BLaER1 treated with 17β-estradiol and CSF1 and Interleukin-3, amounts not matched to agents 10 nM and 100 nM (cell line): ENCODE results near the gene OR2A7.
"Not testable (repeated sequence)": the region's sequence is repeated elsewhere in the genome, so short reads cannot be mapped to it uniquely, and the experiment has no call there.

Source experiments
- H3K27ac ChIP-seq, 11 experiments: shearing (Covaris generic); formaldehyde crosslinking; 2 replicates each; pipeline ENCODE4 v1.8.1; 2022
- H3K27me3 ChIP-seq, 11 experiments: shearing (Covaris generic); formaldehyde crosslinking; 2 replicates each; pipeline ENCODE4 v1.8.1; 2022
- H3K36me3 ChIP-seq, 11 experiments: shearing (Covaris generic); formaldehyde crosslinking; 2 replicates each; pipeline ENCODE4 v1.8.1; 2022
- H3K4me1 ChIP-seq, 10 experiments: shearing (Covaris generic); formaldehyde crosslinking; 2 replicates each; pipeline ENCODE4 v1.8.1; 2022
- H3K4me2 ChIP-seq, 11 experiments: shearing (Covaris generic); formaldehyde crosslinking; 2 replicates each; pipeline ENCODE4 v1.8.1; 2022
- H3K4me3 ChIP-seq, 10 experiments: shearing (Covaris generic); formaldehyde crosslinking; 2 replicates each; pipeline ENCODE4 v1.8.1; 2022
- H3K9ac ChIP-seq, 11 experiments: shearing (Covaris generic); formaldehyde crosslinking; 2 replicates each; pipeline ENCODE4 v1.8.1; 2022
- H3K9me3 ChIP-seq, 11 experiments: shearing (Covaris generic); formaldehyde crosslinking; replicated peaks in 1 of 11; 2 replicates each; pipeline ENCODE4 v1.8.1; 2022
- H4K20me1 ChIP-seq, 11 experiments: shearing (Covaris generic); formaldehyde crosslinking; 2 replicates each; pipeline ENCODE4 v1.8.1; 2022
- Cebpa-rat ChIP-seq, 11 experiments: shearing (Covaris generic); IDR thresholded peaks; 2 replicates each; pipeline ENCODE4 v1.8.1; 2022

OR2A7 gene

DNA sequence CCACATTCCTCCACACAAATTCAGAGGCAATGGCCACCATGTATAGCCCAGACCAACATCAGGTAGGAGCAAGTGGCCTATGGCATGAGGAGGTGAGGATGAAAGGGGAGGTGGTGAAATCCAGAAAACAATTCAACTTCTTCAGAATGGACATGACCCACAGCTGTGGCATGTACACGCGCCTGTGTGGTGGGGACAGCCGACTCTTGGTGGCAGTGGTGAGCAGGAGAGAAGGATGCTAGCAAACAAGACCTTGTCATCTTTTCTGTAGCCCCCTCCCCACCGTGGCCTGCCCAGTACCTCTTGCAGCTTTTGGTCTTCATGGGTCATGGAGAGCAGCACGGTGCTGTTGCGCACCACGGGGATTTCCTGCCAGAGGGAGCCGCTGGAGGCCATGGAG is 17.4 kb upstream of the OR2A7 start:
- not testable (repeated sequence) for H3K27ac ChIP-seq, H4K20me1 ChIP-seq, H3K9ac ChIP-seq, H3K9me3 ChIP-seq, H3K4me3 ChIP-seq, H3K4me2 ChIP-seq, H3K27me3 ChIP-seq, H3K36me3 ChIP-seq, H3K4me1 ChIP-seq

GRCh38 chr7:144280010-144280409 is 15.4 kb upstream of the OR2A7 start:
- H3K36me3 ChIP-seq, H3K4me1 ChIP-seq, H3K9ac ChIP-seq, H3K4me2 ChIP-seq, H3K9me3 ChIP-seq, H3K27me3 ChIP-seq, H3K4me3 ChIP-seq, H3K27ac ChIP-seq, H4K20me1 ChIP-seq: not testable (repeated sequence)

DNA sequence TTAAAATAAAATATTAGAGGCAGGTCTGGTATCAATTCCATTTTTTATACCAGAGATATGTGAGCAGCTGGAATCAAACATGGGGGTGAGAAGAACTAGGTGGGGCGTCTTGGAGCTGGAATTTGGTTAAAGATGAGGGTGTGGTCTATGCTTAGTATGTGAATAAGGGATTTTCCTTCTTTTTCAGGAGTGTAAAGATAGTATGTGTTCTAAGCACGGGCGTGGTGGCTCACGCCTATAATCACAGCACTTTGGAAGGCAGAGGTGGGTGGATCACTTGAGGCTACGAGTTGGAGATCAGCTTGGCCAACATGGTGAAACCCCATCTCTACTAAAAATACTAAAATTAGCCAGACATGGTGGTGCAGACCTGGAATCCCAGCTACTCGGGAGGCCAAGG is 10.7 kb upstream of the OR2A7 start:
- not testable (repeated sequence) for H3K27ac ChIP-seq, H3K27me3 ChIP-seq, H3K36me3 ChIP-seq, H3K9me3 ChIP-seq, H4K20me1 ChIP-seq, H3K4me2 ChIP-seq, H3K4me3 ChIP-seq, H3K9ac ChIP-seq, H3K4me1 ChIP-seq

- H3K4me1 ChIP-seq, H3K36me3 ChIP-seq, H3K9me3 ChIP-seq, H3K9ac ChIP-seq, H3K4me2 ChIP-seq, H3K27me3 ChIP-seq, H4K20me1 ChIP-seq, H3K4me3 ChIP-seq, H3K27ac ChIP-seq: not testable (repeated sequence)
Measured at GRCh38 chr7:144269188-144269587, 4.6 kb upstream of the OR2A7 start, which contains the start of gene CTAGE8. CTAGE8 (minus strand) TSS chr7:144269288; CDS start chr7:144269250, 38 bp downstream.

DNA sequence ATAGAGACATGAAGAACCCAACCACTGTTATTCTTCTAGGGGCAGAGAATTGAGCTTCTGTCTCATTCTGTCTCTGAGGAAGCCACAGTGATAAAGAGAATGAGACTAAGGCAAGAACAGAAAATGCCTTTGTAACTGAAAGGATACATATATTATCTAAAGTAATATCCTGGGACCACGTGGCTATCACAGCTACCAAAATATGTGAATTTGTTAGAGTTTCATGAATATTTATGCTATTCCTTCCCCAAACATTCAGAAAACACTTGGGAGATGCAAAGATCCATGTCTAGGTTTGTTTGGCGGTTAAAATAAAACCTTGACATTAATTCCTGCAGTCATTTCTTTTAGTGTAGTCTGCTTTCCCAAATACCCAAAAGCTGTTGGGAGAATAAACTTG is 2.5 kb downstream of the OR2A7 start:
- not testable (repeated sequence) for H3K4me2 ChIP-seq, H3K9ac ChIP-seq, H3K9me3 ChIP-seq, H3K27ac ChIP-seq, H3K27me3 ChIP-seq, H3K36me3 ChIP-seq, H4K20me1 ChIP-seq, H3K4me1 ChIP-seq, H3K4me3 ChIP-seq

- H3K4me2 ChIP-seq, H3K9ac ChIP-seq, H3K27me3 ChIP-seq: not testable (repeated sequence)
Measured at GRCh38 chr7:144259067-144259466, 5.5 kb downstream of the OR2A7 start.

GRCh38 chr7:144256112-144256511 is 8.5 kb downstream of the OR2A7 start:
- TF ChIP-seq Cebpa-rat (IDR thresholded peaks at IDR 0.05), result no peak
- no peaks in the 10 kb centered on the region for H3K36me3 ChIP-seq
- H3K4me1 ChIP-seq, result peaks cover 0 to 4% (median 0%) of the 10 kb centered on the region in 10 experiments; a peak in 1 of 20 replicates
- no peak overlapping the region for H3K4me3 ChIP-seq
- H3K9ac ChIP-seq, result no peak overlapping the region
- H4K20me1 ChIP-seq, result no peaks in the 10 kb centered on the region
- no peaks in the 10 kb centered on the region for H3K27me3 ChIP-seq
- H3K9me3 ChIP-seq, result no peaks in the 10 kb centered on the region
- no peak overlapping the region for H3K27ac ChIP-seq
- H3K4me2 ChIP-seq, result no peak overlapping the region; a peak in 1 of 22 replicates

More at GRCh38 chr7:144259067-144259466, 5.5 kb downstream of the OR2A7 start:
- H3K27ac ChIP-seq, H3K9me3 ChIP-seq, H3K4me3 ChIP-seq, H3K36me3 ChIP-seq, H3K4me1 ChIP-seq, H4K20me1 ChIP-seq: not testable (repeated sequence)

DNA sequence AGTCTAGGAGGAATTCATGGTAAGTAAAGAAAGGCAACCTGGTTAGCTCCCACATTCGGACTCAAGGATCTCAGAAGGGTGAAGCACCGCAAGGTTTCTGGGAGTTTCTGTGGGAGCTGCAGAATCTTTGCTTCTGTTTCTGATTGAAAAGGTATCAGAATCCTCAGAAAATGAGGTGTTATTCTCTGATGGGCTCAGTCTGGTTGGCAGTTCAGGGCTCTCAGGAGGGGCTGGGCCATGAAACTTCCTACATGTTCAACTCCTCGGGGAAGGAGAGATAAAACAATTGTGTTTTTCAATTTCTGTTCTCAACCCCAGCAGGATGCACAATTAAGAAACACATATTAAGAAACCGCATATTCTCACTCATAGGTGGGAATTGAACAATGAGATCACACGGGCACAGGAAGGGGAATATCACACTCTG is 9.1 kb downstream of the OR2A7 start:
- Histone ChIP-seq H3K27me3 (no peaks in the 10 kb centered on the region), H3K9ac (no peak overlapping the region), H3K36me3 (no peaks in the 10 kb centered on the region), H3K4me3 (no peak overlapping the region), H3K4me1 (peaks cover 0 to 4% (median 0%) of the 10 kb centered on the region in 10 experiments; a peak in 1 of 20 replicates), H3K27ac (no peak overlapping the region), H3K9me3 (no peaks in the 10 kb centered on the region), H4K20me1 (no peaks in the 10 kb centered on the region), H3K4me2 (no peak overlapping the region)
- TF ChIP-seq Cebpa-rat (IDR thresholded peaks at IDR 0.05), result no peak

DNA sequence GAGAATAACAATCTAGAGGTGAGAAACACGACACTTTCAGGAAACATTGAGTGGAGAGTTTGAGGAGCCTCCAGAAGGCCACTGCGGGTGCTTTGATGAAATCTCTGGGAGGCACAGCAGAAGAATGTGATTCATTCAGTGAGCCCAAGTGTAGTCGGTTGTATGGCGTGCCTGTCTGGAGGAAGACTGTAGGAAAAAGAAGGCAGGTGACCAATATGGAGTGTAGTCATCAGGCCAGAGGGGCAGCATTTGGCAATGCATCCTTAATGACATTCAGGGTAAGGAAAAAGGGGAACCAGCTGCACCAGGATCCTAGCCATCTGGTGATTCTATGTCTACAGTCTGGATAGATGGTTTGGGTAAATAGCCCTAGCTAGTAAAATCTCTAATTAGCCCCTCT is 12.3 kb downstream of the OR2A7 start:
- not testable (repeated sequence) for H3K36me3 ChIP-seq, H3K4me3 ChIP-seq, H3K4me1 ChIP-seq, H3K9me3 ChIP-seq, H3K4me2 ChIP-seq, H3K27ac ChIP-seq, H4K20me1 ChIP-seq, H3K9ac ChIP-seq, H3K27me3 ChIP-seq

DNA sequence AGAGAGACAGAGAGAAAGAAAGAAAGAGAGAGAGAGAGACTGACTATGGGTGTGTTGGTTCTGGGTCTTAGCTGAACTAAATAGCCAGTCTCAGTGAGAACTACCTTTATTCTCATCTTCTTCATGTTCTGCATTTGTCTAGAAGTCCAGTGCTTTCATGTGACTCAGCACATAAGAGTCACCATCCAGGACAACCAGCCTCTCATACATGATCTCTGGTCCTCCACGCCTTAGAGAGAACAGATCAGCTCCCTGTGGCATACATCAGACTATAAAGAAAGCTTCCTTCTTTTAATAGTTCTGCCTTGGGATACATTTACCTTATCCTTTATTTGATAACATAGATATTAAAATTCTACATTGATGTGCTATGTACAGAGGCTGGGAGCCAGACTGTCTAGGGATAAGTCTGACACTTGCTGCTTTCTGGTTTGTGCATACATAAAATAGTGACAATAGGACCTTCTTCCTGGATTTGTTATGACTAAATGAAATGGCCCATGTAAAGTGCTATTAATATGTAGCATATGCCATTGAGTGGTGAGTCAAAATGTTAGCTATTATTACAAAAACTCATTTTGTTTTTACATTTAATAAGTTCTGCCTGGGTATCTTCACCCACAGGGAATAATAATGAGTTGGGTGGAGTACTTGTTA is 16.8 kb downstream of the OR2A7 start:
- not testable (repeated sequence) for H4K20me1 ChIP-seq, H3K4me3 ChIP-seq, H3K4me2 ChIP-seq, H3K27ac ChIP-seq, H3K9me3 ChIP-seq, H3K9ac ChIP-seq, H3K36me3 ChIP-seq, H3K27me3 ChIP-seq, H3K4me1 ChIP-seq

DNA sequence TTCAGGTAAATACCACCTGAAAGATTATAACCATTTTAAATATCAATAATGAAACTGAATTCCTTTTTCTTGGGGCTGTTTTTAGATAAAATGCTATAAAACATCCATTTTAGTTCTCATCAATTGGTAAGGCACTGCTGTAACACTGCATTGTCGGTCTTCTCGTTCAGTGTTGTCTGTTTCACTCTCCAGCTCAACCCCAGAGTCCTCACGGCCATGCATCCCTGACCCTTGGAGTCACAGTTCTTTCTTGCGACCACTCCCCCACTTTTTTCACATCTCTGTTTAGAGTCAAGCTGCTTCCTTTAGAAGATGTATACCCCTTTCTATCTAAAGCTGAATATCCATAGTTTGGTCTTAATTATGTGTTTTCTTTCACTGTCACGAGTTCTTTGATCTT is 17.6 kb downstream of the OR2A7 start:
- H3K27me3 ChIP-seq, H3K9ac ChIP-seq, H3K4me3 ChIP-seq, H3K4me1 ChIP-seq, H4K20me1 ChIP-seq, H3K9me3 ChIP-seq, H3K4me2 ChIP-seq, H3K36me3 ChIP-seq, H3K27ac ChIP-seq: not testable (repeated sequence)

DNA sequence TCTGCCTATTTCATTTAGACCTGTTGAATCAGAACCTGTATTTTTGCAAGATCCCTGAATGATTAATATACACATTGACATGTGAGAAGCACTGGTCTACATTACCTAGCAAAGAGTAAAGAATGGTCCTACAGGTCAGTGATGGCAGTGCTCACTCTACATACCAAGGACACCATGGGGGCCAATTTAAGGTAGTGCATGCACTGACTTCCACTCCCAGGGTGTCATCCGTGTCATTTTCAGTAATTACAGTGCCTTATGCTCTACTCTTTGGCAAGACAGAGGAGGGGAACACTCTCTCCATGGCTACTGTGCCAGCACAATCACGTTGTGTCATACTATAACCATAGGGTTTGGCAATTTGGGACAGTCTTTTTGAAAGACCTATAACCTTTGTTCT is 19.2 kb downstream of the OR2A7 start:
- not testable (repeated sequence) for H3K27me3 ChIP-seq, H3K9me3 ChIP-seq, H3K4me3 ChIP-seq, H3K4me1 ChIP-seq, H3K27ac ChIP-seq, H4K20me1 ChIP-seq, H3K4me2 ChIP-seq, H3K9ac ChIP-seq, H3K36me3 ChIP-seq

GRCh38 chr7:144239365-144239764 is 25.2 kb downstream of the OR2A7 start, which contains the start of gene OR2A42:
OR2A42 (minus strand) TSS chr7:144239605; CDS start chr7:144232843, 6,762 bp downstream.
- not testable (repeated sequence) for H3K9ac ChIP-seq, H3K27ac ChIP-seq, H3K4me2 ChIP-seq, H3K27me3 ChIP-seq, H4K20me1 ChIP-seq, H3K9me3 ChIP-seq, H3K4me1 ChIP-seq, H3K4me3 ChIP-seq, H3K36me3 ChIP-seq

- not testable (repeated sequence) for H3K9me3 ChIP-seq, H3K9ac ChIP-seq, H3K36me3 ChIP-seq, H3K27me3 ChIP-seq, H3K4me1 ChIP-seq, H3K4me3 ChIP-seq, H4K20me1 ChIP-seq, H3K4me2 ChIP-seq, H3K27ac ChIP-seq
Measured at GRCh38 chr7:144238530-144239082, 26.0 kb downstream of the OR2A7 start.
